Smooth muscle cell of the coronary artery (primary cell): ENCODE results near the gene KPNA1. TPM values are rescaled to one million over a fixed set of nuclear protein-coding genes. Genes with fewer than 3 reads are reported as not detected.

ENCODE experiments used
- total RNA-seq: library from RNA; depleted of rRNA; stranded (reverse); fragments of >200 nt; gene quantifications from 2 replicates; pipeline ENCODE4 v1.2.3, GENCODE V29; 2014; ENCODE audit warnings: low replicate concordance

KPNA1 gene
- 17.8 and 25.0 TPM in 2 replicates for total RNA-seq

GRCh38 chr3:122514123-122515019 is at the start of gene KPNA1:
TSS of gene KPNA1 (minus strand) at chr3:122514939. CDS start at chr3:122496565, 18,374 bp downstream.

GRCh38 chr3:122564155-122564912 is 49.6 kb upstream of the KPNA1 start, which contains the start of the genes DTX3L and PARP9:
TSS of gene DTX3L (plus strand) at chr3:122564338. CDS start at chr3:122564427, 89 bp downstream.
TSS of gene PARP9 (minus strand) at chr3:122564300. CDS start at chr3:122559620, 4,680 bp downstream.

GRCh38 chr3:122415762-122416654 is 98.7 kb downstream of the KPNA1 start, which contains the start of gene WDR5B:
TSS of gene WDR5B (minus strand) at chr3:122416062. CDS start at chr3:122415528, 534 bp downstream.

GRCh38 chr3:122383771-122384697 is 130.7 kb downstream of the KPNA1 start, which contains the start of gene FAM162A:
TSS of gene FAM162A (plus strand) at chr3:122384182. CDS start at chr3:122384266, 84 bp downstream.

GRCh38 chr3:122382888-122383666 is 131.7 kb downstream of the KPNA1 start, which contains the start of gene MIX23:
TSS of gene MIX23 (minus strand) at chr3:122383231. CDS start at chr3:122383224, 7 bp downstream.

Other genes starting within 250 kb of the KPNA1 start
- 0.75 and 5.1 TPM in 2 replicates for gene CSTA, start 189.7 kb downstream of the KPNA1 start, total RNA-seq
- 18.6 and 30.0 TPM in 2 replicates for gene MIX23, start 131.7 kb downstream of the KPNA1 start, total RNA-seq
- 25.7 and 28.3 TPM in 2 replicates for gene FAM162A, start 130.8 kb downstream of the KPNA1 start, total RNA-seq
- gene WDR5B, start 98.9 kb downstream of the KPNA1 start, total RNA-seq, result 3.7 and 4.1 TPM in 2 replicates
- gene PARP9, start 49.4 kb upstream of the KPNA1 start, total RNA-seq, result 12.0 and 20.2 TPM in 2 replicates
- 7.7 and 9.6 TPM in 2 replicates for gene DTX3L, start 49.4 kb upstream of the KPNA1 start, total RNA-seq
- gene PARP15, start 62.7 kb upstream of the KPNA1 start, total RNA-seq, result 0.23 TPM in 1 of 2 replicates, not detected in the other
- 29.4 and 48.7 TPM in 2 replicates for gene PARP14, start 165.9 kb upstream of the KPNA1 start, total RNA-seq